Transverse colon (tissue), 4 donors: ENCODE data around the gene MCUR1.

Experiments
- EP300 ChIP-seq: sonication (generic); formaldehyde crosslinking; IDR thresholded peaks from one replicate; pipeline ENCODE4 v1.6.1; 2017; ENCODE audit warnings: antibody characterized with exemption, low read depth
- POLR2A ChIP-seq: fragments of 450-650 bp; IDR thresholded peaks from one replicate; pipeline ENCODE4 v1.6.1; 2016; ENCODE audit warnings: antibody characterized with exemption, mild to moderate bottlenecking, moderate library complexity
- POLR2AphosphoS5 ChIP-seq, 3 donors: sonication (generic); formaldehyde crosslinking; IDR thresholded peaks; one replicate each; pipeline ENCODE4 v1.6.1; 2016; ENCODE audit warnings: antibody characterized with exemption in 3 of 3
- TF ChIP-seq, protein P1 (sequence below), 5 experiments: fragments of 200-600 bp in 3 of 5; fragments of 450-650 bp in 2 of 5; sonication (generic) in 3 of 5; IDR thresholded peaks; 1 replicate in 2 of 5; 2 replicates in 3 of 5; pipeline ENCODE4 v1.5.1; 2016 to 2017; ENCODE audit warnings: antibody characterized with exemption in 5 of 5, inconsistent platforms in 3 of 5, mild to moderate bottlenecking in 2 of 5, moderate library complexity in 1 of 5

DNA sequence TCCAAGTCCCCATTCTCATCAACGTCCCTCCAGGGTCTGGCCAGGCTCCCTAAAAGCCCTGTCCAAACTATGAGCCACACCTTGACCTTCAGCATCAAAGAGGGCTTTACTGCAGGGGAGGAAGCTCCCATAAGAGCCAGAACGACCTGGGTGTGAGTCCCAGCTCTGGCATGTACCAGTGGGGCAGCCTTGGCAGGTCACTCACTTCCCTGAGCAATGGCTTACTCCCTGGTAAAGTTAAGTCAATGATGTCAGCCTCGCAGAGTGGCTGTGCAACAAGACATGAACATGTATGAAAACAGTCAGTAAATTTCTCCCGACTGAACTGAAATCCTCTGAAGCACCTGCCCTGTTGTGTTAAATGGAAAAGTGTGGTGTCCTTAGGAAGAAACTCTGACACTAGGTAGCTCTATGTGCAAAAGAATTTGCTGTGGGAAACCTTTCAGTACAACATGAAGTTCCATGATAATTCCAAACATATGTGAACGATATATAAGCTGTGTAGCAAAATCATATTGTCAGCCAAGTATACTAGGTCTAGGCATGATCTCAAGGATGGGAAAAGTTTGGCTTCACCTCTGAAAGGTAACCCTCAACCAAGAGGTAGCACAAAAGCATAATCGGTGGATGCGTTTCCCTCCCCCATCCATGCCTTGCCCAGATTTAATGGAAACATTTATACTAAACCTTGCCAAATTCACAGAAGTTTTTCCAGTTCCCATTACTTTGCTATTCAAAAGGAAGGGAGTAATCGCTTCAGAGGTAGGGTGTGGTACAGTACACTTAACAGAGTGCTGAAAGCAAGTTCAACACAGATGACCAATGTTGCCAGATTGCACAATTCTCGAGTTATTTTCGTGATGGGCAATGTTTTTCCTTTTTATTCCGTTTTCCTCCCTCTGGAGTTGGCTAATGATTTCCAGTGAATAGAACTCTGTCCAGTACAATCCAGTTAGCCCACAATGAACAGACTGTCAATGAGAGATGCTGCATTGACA, 53.8 kb downstream of the MCUR1 start:
- TF ChIP-seq POLR2AphosphoS5 (IDR thresholded peaks at IDR 0.05) = no peak
- TF ChIP-seq, protein P1, sequence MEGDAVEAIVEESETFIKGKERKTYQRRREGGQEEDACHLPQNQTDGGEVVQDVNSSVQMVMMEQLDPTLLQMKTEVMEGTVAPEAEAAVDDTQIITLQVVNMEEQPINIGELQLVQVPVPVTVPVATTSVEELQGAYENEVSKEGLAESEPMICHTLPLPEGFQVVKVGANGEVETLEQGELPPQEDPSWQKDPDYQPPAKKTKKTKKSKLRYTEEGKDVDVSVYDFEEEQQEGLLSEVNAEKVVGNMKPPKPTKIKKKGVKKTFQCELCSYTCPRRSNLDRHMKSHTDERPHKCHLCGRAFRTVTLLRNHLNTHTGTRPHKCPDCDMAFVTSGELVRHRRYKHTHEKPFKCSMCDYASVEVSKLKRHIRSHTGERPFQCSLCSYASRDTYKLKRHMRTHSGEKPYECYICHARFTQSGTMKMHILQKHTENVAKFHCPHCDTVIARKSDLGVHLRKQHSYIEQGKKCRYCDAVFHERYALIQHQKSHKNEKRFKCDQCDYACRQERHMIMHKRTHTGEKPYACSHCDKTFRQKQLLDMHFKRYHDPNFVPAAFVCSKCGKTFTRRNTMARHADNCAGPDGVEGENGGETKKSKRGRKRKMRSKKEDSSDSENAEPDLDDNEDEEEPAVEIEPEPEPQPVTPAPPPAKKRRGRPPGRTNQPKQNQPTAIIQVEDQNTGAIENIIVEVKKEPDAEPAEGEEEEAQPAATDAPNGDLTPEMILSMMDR (IDR thresholded peaks at IDR 0.05) = no peak
- TF ChIP-seq POLR2A = no peak
- TF ChIP-seq EP300 = no peak
